ENCODE measurements around the gene NBAS.

Gene NBAS

DNA sequence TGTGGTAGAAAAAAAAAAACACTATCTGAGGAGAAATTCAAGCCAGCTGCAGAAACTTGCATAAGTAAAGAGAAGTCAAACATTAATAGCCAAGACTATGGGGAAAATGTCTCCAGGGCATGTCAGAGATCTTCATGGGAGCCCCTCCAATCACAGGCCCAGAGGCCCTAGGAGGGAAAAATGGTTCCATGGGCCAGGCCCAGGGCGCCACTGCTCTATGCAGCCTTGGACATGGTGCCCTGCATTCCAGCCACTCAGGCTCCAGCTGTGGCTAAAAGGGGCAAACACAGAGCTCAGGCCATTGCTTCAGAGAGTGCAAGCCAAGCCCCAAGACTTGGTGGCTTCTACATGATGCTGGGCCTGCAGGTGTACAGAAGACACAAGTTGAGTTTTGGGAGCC lies 354.7 kb downstream of the NBAS start:
- no peak for DNase-seq (ENCODE audit: low read depth)

DNA sequence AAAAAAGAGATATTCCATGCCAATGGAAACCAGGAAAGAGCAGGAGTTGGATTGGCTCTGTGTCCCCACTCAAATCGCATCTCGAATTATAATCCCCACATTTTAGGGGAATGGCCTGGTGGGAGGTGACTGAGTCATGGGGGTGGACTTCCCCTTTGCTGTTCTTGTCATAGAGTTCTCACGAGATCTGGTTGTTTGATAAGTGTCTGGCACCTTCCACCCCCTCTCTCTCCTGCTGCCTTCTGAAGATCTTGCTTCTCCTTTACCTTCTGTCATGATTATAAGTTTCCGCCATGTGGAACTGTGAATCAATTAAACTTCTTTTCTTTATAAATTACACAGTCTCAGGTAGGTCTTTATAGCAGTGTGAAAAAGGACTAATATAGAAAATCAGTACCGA lies 355.6 kb downstream of the NBAS start:
- DNase-seq (ENCODE audit: low read depth), result no peak

DNA sequence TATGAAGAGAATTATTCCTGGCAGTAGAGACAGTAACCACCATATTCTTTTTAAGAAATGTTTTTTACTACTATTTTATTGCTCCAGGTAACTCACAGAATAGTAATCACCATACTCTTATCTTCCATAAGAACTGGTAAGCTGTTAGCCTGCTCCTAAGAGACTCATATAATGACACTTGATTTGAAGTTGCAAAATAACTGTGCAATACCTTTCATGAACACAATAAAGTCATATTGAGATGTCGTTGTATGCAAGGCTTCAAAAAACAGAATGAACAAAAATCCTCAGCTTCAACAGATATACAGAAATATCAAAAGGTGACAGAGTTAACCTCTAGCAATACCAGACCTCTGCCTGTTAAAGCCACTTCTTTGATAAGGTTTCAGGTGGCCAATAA lies 360.1 kb downstream of the NBAS start:
- no peak for DNase-seq (ENCODE audit: low read depth)

DNA sequence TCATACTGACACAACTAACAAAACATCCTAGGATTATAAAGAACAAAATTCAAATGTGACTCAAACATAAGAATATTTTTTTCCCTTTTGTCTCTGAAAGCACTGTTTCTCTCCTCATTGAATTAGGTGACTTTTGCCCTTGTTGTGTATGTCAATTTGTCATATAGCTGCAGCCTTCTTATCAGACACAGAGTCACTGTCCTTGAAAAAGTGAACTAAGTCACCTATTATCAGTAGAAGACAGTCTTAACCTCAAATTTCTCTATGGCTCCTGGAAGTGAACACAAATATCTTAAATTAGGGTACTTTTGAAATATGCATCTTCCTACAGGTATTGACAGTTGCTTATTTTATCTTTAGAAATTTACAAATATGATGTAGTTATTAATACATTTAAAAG lies 360.6 kb downstream of the NBAS start:
- no peak for DNase-seq (ENCODE audit: low read depth)

DNA sequence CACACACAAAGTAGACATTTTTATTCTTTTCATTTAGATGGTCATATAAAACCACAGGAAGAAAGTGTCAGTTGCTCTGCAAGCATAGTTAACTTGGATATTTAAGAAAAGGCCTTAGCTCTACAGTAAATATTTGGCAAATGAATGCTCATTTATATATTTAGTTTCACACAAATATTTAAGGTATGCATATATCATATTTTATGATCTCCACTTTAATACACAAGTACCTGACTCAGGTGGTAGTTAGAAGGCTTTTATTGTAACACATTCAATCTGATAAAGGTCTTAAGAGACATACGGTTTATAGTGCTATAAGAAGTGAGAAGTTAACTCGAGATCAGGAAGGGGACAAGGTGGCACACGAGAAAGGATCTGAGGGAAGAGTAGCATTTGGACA lies 363.1 kb downstream of the NBAS start:
- DNase-seq (ENCODE audit: low read depth), result no peak

DNA sequence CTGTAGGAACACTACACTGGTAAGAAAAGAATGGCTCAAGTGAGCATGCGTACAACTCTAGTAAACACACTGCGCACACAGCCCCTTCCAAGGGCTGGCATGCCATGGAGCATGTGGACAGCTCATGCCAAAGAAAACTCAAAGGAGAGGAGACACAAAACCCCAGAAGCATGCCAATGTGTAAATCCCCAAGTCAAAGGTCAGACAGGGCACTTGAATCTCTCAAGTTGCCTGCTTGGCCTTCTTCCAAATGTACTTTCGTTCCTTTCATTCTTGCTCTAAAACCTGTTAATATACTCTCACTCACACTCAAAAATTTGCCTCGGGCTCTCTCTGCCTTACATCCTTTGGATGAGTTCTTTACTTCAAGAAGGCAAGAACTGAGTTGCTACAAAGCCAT lies 365.3 kb downstream of the NBAS start:
- DNase-seq (ENCODE audit: low read depth), result no peak

GRCh38 chr2:15191789-15192188 lies 369.3 kb downstream of the NBAS start:
- no peak for DNase-seq (ENCODE audit: low read depth)

- no peak for DNase-seq (ENCODE audit: low read depth)
Observed at GRCh38 chr2:15189216-15189615, 371.9 kb downstream of the NBAS start.

GRCh38 chr2:15187702-15188101 lies 373.4 kb downstream of the NBAS start:
- DNase-seq (ENCODE audit: low read depth), result no peak

DNA sequence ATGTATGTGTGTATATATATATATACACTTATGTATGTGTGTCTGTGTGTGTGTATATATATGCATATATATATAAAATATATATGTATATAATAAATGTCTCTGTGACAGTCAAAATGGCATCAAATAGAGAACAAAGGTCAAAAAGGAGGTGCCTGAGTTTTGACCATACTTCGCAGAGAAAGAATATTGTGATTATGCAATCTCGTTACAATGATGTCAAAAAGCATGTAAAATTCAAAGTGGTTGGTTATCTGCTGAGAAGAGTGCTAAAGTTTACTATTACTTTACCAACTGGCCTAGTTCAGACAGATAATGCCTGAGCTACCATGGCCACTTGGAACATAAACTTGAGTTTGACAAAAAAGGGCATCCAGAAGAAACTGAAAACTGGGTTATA lies 375.0 kb downstream of the NBAS start:
- DNase-seq (ENCODE audit: low read depth), result no peak

- no peak for DNase-seq (ENCODE audit: low read depth)
Observed at GRCh38 chr2:15184491-15184890, 376.6 kb downstream of the NBAS start.

GRCh38 chr2:15182275-15182674 lies 378.9 kb downstream of the NBAS start:
- no peak for DNase-seq (ENCODE audit: low read depth)

DNA sequence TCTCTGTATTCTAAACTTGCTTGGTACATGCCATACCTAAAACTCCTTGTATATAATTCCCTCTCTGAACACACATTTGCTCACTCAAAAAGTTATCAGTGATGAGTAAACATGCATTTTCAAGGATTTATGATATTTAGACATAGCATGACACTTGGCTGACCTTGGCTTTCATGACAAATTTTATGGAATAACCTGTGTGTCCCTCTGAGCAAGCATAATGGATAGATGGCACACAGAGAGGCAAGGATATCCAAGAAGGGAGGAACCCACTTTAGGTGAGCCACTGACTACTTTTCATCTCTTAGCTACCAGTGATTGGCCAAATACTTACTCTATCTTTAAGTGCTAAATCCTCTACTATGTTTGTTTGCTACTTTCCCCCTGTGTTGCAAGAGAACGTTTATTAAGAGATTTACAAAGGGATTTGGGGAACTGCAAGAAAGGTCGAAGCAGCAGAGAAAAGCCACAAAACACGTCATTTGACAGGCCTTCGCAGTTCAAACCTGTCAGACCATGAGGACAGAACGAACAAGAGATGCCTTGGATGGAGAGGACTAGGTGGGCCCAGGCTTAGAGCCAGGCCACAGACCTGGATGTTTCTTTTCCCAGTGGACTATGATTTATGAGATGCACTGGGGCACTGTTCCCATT lies 379.9 kb downstream of the NBAS start:
- no peak for DNase-seq (ENCODE audit: low read depth)

GRCh38 chr2:15180379-15180778 lies 380.8 kb downstream of the NBAS start:
- DNase-seq (ENCODE audit: low read depth), result no peak

GRCh38 chr2:15178946-15179345 lies 382.2 kb downstream of the NBAS start:
- DNase-seq (ENCODE audit: low read depth), result no peak

GRCh38 chr2:15177103-15177502 lies 384.0 kb downstream of the NBAS start:
- peak; percentile 21 for DNase-seq (ENCODE audit: low read depth)

- no peak for DNase-seq (ENCODE audit: low read depth)
Observed at GRCh38 chr2:15176604-15177003, 384.5 kb downstream of the NBAS start.

- no peak for DNase-seq (ENCODE audit: low read depth)
Observed at GRCh38 chr2:15174567-15174966, 386.6 kb downstream of the NBAS start.

DNA sequence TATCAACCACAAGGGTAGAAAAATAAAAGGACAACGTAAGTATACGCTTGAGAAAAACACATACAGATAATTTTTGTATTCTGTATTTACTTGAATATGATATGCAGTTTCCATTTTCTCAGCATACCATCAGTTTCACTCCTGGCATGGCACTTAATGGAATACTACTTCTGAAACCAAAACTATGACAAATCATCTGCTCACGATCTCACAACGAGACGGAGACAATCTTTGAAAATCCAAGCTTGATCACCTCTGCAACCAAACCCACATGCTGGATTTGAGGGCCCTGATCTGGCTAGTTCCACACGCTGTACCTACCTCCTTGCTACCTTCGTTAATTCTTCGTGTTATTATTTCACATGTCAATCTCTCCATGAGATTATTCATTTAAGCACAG lies 387.6 kb downstream of the NBAS start:
- no peak for DNase-seq (ENCODE audit: low read depth)

DNA sequence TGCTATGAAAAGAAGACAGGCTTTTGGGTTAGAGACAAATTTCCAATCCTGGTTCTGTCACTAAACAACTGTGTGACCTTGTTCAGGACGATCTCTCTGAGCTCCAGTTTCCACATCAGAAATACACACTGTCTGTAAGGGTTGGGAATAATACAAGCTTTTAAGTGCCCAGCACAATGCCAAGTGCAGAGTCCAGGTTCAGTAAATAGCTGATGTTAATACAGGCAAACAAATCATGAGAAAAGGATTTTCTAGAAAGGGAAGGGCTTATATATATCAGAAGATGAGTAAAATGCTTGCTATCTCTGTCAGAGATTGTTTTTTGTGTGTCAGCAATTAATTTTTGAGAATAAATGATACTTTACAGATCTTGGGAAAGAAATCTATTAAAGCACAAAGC lies 388.3 kb downstream of the NBAS start:
- DNase-seq (ENCODE audit: low read depth), result no peak

GRCh38 chr2:15170070-15170775 lies 390.9 kb downstream of the NBAS start:
- DNase-seq (ENCODE audit: low read depth), result no peak

DNA sequence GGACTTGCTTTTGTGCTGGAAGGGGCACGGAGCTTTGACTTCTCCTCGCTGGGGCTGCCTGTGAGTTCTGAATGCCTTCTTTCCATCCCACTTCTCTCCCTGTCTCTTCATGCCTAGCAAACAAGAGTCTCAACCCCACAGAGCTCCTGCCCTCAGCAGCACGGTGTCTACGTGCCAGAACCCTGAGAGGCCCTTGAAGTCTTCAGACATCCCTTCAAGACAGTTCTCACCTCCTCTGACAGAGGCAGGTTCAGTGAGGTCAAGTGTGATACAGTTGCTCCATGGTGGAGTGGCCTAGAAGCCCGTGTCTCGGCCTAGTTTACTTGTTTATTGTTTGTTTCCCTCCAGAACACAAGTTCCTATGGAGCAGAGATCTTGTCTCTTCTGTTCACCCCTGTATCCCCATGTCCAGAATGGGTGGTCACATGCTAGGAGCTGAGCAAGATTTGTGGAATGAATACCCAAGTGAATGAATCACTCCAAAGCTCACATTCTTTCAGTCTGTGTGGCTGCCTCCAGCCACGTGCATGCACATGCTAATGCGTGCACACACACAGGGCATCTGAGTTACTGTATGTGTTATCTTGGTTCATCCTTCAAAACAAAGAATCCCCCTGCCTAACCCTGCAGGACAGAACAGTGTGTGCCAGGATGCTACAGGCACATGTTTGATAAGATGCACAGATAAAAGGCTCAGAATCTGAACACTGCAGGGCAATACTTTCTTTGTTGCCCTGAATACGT lies 391.6 kb downstream of the NBAS start:
- DNase-seq (ENCODE audit: low read depth), result no peak

DNA sequence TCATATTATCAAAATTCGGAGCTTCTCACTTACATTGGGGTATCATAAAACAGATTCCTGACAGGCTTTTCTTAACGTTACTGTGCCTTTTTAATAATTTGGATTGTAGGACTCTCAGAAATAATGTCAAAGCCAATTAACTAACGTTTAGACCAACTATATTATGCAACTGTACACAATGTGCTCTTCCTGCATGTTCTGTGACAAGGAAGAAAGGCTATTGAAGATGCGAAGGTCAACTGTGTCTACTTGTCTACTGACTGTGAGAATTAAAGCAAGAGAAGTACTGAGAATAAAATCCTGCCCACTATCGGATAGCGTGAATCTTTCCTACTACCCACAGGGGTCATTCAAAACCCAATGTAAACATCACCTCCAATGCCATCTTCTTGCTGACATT lies 393.0 kb downstream of the NBAS start:
- DNase-seq (ENCODE audit: low read depth), result no peak
